GM21717 (cell line): ENCODE measurements around the gene ZNF680.
"Not testable (repeated sequence)": the region's sequence is repeated elsewhere in the genome, so short reads cannot be mapped to it uniquely, and the experiment has no call there.

Experiments used
- ATAC-seq: cut with Tn5 transposase; IDR thresholded peaks from one replicate; pipeline ENCODE4 v1.9.1; 2021; ENCODE audit warnings: mild to moderate bottlenecking, moderate library complexity; ENCODE audit not compliant: unreplicated experiment

Gene ZNF680

DNA sequence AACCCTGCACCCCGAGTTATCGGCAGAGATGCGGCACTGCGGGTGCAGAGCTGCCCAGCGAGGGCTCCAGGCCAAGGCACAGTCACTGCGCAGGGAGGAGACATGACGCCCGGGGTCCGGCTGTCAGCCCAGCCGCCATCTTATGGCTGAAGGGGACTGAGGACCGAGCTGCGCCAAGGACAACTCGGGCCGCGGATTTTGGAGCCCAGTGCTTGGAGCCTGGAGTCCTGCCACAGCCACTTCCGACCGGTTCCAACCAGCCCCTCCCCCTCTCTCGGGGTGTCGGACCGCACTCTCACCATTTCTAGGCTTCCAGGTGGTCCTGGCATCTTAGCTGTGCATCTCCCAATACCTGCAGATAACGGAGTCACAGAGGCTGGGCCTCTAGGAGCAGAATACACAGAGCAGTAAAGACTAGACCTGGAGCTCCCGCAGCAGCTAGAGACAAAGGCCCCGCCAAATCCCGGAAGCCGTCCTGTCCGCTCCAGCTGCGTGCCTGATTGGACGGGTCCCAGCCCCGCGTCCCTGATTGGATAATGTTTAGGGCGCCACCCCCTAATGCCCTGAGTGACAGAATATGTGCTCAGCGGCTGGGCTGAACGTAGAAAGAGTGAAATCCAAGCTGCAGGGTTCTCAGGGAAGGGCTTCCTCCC lies at the start of gene ZNF680:
ZNF680 (minus strand) TSS at position 446 of the 653 bp plus-strand sequence; CDS start at position 329, 117 bp downstream.
- ATAC-seq: peak; percentile 99

DNA sequence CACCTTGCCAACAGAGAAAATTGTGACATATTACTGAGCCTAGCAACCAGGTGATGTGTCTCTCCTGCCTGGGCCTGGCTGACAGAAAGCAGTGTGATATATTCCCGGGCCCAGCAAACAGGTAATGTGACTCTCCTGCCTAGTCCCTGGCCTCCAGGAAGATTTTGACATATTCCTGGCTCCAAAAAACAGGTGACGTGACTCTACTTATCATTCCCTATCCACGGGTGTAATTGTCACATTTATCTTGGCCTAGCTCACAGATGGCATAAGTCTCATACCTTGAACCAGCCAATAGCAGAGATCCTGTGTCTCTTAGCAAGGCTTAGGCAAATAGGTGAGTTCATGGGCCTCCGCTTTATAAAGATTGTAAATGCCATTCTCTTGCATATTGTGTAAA lies 49.6 kb upstream of the ZNF680 start:
- no peak for ATAC-seq

DNA sequence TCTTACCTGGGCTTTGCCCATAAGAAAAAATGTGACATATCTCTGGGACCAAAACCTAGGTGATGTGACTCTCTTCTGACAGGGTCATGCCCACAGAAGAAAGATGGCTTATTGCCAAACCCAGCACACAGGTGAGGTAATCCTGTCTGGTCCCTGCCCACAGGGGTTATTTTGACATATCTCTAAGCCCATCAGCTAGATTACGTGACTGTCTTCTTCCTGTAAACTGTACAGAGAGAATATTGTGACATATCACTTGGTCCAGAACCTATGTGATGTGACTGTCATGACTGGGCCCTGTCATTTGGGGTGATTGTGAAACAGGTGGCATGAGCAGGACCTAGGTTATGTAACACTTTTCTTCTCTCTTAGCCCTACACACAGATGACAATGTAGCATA lies 48.8 kb upstream of the ZNF680 start:
- ATAC-seq: no peak

GRCh38 chr7:64610997-64611396 lies 48.1 kb upstream of the ZNF680 start:
- no peak for ATAC-seq

- no peak for ATAC-seq
These were observed 45.4 kb upstream of the ZNF680 start for GRCh38 chr7:64608116-64608910.

- ATAC-seq: no peak
These were observed 43.5 kb upstream of the ZNF680 start for GRCh38 chr7:64606385-64606784.

- no peak for ATAC-seq
These were observed 40.4 kb upstream of the ZNF680 start for GRCh38 chr7:64603271-64603670.

- ATAC-seq: no peak
These were observed 39.6 kb upstream of the ZNF680 start for GRCh38 chr7:64602518-64602917.

GRCh38 chr7:64602086-64602485 lies 39.2 kb upstream of the ZNF680 start:
- ATAC-seq: no peak

GRCh38 chr7:64599359-64599758 lies 36.5 kb upstream of the ZNF680 start:
- no peak for ATAC-seq

- no peak for ATAC-seq
These were observed 28.1 kb upstream of the ZNF680 start for GRCh38 chr7:64590971-64591370.

DNA sequence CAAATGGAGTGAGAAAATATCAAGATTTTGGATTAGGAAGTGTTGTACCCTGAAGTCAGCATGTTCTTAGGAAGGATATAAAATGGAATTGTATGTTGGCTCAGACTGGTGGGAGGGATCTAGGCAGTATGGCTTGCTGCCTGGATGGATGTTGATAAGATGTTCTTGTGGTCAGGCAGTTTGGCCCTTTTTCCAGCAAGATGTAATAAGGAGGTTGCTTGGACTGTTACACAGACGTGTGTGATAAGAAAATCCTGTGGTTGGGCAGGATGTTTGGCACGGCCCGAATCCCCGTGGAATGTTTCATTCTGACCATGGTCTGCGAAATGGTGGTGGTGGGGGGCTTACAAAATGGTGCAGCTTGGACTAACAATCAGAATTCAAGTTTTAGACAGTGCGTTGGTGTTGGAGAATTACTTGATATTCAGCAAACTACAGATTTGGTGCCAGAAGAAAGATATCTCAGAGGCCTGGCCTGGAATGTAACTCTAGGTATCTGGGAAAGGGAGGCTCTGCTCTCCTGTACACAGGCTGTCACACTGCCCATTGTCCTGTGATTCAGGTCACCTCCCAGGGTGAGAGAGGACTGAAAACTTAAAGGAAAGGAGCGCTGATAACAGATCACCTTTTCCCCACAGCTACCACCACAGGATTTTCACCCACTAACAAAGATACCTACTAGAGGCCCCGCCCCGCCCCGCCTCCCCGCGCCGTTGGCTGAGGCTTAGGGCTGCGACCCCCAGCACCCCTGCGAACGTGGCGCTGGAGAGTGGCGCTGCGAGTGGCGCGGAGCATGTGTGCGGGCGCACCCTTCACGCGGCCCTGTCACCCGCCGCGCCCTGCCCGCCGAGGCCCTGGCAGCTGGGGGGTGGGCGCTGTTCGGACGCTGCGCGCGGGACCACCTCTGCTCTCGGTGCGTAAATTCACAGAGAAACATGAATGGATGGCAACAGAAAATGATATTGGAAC lies 19.3 kb upstream of the ZNF680 start:
- ATAC-seq: no peak

DNA sequence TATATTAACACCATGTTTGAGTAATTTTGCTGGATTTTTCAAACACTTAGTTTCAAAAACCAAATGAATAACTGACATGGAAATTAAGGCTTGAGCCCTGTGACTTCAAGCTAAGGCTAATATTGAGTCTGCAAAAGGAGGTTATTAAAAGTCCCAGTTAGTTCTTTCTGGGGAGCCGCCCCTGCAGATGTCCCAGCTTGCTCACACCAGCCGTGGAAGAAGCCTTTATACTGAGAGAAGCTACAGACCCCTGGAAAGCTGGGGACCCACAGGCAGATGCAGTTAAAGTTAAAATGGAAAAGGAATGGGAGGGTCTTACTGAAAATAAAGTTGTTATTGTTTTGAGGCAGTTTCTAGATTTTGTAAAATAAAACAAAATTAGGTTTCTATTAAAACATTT lies 18.5 kb upstream of the ZNF680 start:
- no peak for ATAC-seq

DNA sequence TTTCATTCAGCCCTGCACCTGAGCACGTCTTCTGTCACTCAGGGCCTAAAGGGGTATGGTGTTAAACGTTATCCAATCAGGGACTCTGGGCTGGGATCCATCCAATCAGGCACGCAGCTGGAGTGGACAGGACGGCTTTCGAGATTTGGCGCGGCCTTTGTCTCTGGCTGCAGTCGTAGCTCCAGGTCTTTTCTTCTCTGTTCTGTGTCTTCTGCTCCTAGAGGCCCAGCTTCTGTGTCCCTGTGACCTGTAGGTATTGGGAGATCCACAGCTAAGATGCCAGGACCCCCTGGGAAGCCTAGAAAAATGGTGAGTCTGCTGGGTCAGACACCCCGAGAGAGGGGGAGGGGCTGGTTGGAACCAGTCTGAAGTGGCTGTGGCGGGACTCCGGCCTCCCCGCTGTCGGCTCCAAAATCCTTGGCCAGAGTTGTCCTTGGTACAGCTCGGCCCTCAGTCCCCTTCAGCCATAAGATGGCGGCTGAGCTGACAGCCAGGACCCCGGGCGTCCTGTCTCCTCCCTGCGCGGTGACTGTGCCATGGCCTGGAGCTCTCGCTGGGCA lies 11.7 kb upstream of the ZNF680 start:
- ATAC-seq: no peak

GRCh38 chr7:64570284-64570605 lies 7.4 kb upstream of the ZNF680 start:
- not testable (repeated sequence) for ATAC-seq

GRCh38 chr7:64569372-64570283 lies 6.8 kb upstream of the ZNF680 start:
- ATAC-seq: not testable (repeated sequence)

DNA sequence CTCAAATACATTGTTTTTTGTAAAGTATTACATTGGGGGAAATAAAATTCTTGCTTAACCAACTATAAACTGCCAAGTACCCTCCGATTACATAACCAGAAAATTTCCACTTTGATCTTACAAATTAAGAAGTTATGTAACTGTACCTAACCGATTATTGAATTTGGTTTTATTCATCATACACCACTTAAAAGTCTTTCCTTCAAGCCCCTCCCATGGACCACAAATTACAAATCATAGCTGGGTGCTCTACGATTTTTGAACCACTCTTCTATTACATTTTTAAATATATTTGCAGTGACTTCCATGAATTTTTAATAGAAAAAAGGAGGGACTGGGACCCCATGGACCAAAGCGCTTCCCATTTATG lies 630 bp downstream of the ZNF680 start:
- ATAC-seq: no peak

GRCh38 chr7:64559206-64559605 lies 3.7 kb downstream of the ZNF680 start:
- no peak for ATAC-seq

GRCh38 chr7:64558781-64559180 lies 4.1 kb downstream of the ZNF680 start:
- ATAC-seq: no peak

DNA sequence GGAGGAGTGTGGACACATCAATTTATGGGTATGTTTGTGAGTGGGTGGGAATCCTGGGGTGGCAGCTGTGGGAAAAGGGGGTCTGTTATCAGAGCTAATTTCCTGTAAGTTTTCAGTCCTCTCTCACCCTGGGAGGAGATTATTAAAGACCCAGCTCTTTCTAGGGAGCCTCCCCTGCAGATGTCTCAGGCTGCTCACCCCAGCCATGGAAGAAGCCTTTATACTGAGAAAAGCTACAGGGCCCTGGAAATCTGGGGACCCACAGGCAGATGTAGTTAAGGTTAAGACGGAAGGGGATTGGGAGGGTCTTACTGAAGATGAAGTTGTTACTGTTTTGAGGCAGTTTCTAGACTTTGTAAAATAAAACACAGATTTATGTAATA lies 4.6 kb downstream of the ZNF680 start:
- no peak for ATAC-seq
